Activated CD4-positive, alpha-beta T cell treated with anti-CD3 and anti-CD28 coated beads, Interleukin-2, amount 50 U/mL, for 4 hours (primary cell): Measurements from ENCODE around the gene COG2.
"Not testable (repeated sequence)": the region's sequence is repeated elsewhere in the genome, so short reads cannot be mapped to it uniquely, and the experiment has no call there.

Experiments used
- DNase-seq, 2 experiments: peaks; one replicate each; pipeline ENCODE4 v3.0.0-alpha.2; 2020

The COG2 gene

DNA sequence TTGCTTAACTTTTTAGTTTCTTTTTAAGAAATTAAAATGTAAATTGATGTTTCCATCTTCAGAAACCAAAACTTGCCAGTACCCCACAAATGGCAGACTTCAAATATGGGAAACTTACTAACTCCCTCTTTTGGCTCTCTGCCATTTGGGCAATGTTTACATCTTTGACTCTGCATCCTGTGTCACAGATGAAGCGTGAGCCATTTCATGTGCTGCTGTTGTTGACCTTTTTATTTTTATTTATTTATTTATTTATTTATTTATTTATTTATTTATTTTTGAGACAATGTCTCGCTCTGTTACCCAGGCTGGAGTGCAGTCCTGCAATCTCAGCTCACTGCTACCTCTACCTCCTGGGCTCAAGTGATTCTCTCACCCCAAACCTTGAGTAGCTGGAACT lies 16.0 kb upstream of the COG2 start:
- no peak for DNase-seq

DNA sequence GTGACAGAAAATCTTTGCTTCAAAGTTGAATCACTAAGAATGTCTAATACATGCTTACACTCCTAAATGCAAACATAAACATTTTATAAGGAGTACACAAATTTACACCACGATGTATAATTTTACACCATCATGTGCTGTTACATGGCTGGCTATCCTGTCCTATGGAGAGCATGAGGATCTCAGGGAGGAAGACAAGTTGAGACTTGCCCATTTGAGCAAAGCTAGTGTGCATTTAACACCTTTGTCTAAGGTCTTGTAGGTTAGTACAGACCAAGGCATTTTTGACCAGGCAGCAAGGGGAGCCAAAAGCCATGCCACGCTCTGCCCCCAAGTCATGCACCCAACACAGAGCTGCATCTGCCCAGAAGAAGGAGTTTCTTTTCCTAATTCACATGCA lies 14.5 kb upstream of the COG2 start:
- no peak for DNase-seq

DNA sequence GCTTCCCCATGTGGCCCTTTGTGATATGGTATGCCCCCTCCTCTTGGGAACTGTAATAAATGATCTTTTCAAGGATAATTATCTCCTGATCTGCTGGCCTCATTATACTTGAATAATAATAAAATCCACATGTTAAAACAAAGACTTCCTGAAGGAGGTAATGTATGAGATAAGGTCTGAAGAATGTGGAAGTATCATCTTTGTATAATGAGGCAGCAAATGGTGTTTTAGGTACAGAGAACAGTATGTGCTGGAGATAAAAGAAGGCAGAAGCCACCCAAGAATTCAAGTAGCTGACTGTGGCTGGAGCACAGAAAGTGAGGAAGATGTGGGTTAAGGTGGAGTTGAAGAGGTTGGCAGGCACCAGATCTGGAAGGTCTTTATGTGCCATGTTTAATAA lies 12.8 kb upstream of the COG2 start:
- DNase-seq, result no peak

DNA sequence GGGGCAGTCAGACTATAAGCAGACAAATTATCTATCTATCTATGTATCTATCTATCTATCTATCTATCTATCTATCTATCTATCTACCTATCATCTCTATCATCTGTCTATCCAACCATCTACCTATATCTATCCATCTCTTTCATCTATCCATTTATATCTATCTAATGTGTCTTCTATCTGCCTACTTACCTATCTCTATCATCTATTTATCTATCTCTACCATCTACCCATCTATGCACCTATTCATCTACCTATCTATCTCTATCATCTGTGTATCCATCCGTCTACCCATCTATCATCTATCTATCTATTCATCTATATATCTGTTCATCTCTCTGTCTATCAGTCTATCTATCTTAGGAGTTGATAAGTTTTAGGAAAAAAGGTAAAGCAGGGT lies 10.8 kb upstream of the COG2 start:
- no peak for DNase-seq

DNA sequence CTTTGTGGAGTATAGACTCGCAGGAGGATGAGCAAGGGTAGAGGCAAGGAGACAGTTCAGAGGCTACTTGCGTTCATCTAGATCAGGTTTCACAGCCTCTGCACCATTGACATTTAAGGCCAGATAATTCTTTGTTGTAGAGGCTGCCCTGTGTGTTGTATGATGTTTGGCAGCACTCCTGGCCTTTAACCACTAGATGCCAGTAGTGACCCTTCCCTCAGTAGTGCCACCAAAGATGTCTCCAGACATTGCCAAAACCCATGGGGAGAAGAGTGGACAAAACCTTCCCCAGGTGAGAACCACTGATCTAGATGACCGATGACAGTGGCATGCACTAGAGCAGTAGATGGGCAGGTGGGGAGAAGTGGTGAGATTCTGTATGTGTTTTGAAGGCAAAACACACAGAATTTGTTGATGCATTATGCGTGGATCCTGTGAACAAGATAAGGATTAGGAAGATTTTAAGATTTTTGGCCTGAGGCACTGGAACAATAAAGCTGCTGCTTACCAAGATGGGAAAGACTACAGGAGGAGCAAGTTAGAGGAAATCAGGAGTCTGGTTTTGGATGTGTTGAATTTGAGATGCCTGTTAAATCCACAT lies 9.9 kb upstream of the COG2 start:
- no peak for DNase-seq

GRCh38 chr1:230633469-230633868 lies 8.8 kb upstream of the COG2 start:
- DNase-seq, result no peak

DNA sequence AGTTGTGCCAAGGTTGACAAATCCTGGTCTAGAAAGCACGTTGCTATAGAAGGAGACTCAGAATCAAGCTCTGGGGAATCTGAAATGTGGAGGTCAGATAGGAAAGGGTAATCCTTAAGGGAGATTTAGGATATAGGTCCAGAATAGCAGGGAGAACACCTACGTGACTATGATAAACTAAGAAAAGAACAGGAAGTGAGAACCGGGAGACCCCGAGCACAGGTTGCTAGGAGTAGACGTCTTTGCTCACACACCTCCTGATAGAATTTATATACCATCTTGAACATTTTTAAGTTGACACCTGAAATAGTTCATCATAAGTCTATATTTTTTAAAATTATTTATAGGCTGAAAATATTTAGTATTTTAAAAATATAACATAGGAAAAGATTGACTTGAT lies 7.9 kb upstream of the COG2 start:
- DNase-seq, result no peak

- no peak for DNase-seq
Measured at GRCh38 chr1:230636575-230637148, 5.6 kb upstream of the COG2 start.

DNA sequence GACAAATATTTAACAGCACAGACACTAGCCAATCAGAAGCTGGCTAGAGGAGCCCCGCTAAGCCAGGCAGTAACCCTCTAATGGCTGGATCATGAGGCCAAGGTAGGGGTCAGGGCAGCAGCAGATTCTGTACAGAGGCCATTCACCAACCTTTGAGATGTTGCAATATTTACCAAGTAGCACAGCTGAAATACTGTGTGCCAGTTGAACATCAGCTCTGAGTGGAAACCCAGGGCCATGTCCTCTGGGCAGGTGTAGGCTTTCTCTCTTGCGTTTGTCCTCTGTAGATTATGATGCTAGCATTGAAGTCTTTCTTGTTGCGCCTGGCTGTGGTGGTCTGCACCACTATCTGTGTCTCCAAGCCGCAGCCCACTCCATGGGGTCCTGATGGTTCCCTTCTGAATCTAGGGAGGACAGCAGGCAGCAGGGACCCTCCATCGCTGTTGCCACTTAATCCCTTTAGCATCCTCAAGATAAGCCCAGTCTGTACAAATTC lies 2.5 kb upstream of the COG2 start:
- no peak for DNase-seq

- DNase-seq, result no peak
Measured at GRCh38 chr1:230641346-230641745, 935 bp upstream of the COG2 start.

- DNase-seq, result no peak
Measured at GRCh38 chr1:230641900-230642262, 400 bp upstream of the COG2 start.

DNA sequence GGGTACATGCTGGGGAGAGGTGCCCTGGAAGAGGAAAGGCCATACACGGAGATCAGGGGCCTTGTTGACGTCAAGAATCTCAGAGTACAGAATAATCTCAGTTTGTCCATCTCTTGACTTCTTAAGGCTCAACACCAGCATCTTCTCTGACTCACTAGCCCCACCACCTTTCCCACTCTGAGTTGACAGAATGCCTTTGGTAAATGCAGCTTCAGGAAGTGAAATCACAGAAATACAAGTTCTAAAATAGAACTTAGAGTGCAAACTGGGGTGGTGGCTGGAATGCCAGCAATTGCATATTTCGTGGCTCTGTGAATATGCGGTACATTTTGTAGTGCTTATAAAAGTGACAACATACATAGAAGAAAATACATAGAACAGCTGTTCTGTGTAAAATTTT lies 1.6 kb downstream of the COG2 start:
- DNase-seq, result no peak

DNA sequence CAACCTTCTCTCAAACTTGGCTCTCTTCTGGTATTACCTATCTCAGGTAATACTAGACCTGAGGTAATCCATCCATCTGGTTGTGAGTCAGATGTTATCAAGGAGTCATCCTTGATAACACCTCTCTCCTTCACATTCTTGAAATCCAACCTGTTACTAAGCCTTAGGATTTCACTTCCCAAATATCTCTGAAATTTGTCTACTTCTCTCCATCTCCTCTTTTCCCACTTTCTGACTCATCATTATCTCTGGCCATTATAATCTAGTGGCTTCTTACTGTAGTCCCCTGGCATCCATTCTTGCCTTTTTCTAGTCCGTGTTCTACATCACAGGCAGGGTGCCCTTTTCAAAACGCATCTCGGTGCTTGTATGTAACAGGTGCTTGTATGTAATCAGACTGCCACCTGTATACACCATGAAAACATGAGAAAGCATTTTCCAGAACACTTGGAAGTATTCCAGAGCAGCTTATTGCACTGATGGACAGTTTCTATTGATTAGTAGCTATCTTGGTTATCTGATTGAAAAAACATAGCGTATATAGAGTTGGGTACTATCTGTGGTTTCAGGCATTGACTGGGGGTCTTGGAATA lies 4.5 kb downstream of the COG2 start:
- DNase-seq, result no peak

GRCh38 chr1:230647321-230647720 lies 5.0 kb downstream of the COG2 start:
- DNase-seq, result no peak

DNA sequence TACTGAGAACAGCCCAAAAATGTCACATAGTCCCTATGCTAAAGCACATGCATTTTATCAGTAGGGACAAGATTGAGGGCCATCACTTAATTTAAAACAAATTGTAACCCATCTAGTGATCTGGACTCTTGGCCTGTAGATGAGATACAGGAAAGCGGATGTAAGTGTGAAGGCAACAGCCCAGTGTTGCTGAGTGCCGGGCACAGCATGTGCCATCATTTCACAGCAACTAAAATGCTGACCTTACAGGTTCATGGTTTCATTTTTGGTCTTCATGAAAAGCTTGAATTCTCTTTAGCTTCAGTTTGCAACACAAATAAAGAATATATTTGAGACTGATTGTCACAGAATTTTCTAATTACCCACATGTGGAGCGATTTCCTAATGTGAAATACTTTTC lies 5.8 kb downstream of the COG2 start:
- no peak for DNase-seq

- no peak for DNase-seq
Measured at GRCh38 chr1:230650300-230650699, 8.0 kb downstream of the COG2 start.

GRCh38 chr1:230651235-230651634 lies 9.0 kb downstream of the COG2 start:
- no peak for DNase-seq

DNA sequence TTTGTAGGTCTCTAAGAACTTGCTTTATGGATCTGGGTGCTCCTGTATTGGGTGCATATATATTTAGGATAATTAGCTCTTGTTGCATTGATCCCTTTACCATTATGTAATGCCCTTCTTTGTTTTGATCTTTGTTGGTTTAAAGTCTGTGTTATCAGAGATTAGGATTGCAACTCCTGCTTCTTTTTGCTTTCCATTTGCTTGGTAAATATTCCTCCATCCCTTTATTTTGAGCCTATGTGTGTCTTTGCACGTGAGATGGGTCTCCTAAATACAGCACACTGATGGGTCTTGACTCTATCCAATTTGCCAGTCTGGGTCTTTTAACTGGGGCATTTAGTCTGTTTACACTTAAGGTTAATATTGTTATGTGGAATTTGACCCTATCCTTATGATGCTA lies 14.4 kb downstream of the COG2 start:
- DNase-seq, result not testable (repeated sequence)

GRCh38 chr1:230658103-230658502 lies 15.8 kb downstream of the COG2 start:
- not testable (repeated sequence) for DNase-seq

GRCh38 chr1:230658691-230659090 lies 16.4 kb downstream of the COG2 start:
- DNase-seq, result no peak

DNA sequence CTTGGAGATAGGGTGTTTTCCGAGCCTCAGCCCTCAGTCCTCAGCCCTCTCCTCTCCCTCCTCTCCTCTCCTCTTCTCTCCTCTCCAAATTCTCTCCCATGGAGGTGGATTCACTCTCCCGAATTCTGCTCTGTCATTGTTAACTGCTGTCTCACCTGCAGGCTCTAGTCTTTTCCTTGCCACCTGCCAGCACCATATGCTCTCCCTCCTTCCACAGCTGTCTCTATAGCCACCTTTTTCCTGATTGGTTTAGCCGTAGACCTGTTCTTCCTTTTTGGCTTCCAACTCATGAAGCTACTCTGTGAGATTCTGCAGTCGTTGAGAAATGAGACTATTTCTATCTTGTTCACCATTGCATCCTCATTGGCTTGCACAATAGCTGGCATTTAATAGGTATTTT lies 19.7 kb downstream of the COG2 start:
- DNase-seq, result no peak

DNA sequence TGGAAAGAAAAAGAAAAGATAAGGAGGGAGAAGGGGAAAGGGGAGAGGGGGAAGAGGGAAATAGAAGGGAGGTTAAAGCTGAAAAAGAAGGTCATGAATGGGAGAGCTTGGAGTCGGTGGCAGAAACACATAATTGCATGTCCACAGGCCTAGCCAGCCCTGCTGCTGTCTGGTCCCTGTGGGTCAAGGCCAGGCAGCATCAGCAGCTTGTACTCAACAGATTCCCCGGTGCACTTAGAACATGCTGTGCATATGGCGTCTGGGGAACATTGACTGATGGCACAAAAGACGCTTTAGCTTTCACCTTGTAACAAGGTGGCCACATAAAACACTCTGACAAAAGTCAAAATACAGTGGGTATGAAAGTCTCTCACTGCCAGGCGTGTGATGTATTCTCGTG lies 25.9 kb downstream of the COG2 start:
- DNase-seq, result no peak

DNA sequence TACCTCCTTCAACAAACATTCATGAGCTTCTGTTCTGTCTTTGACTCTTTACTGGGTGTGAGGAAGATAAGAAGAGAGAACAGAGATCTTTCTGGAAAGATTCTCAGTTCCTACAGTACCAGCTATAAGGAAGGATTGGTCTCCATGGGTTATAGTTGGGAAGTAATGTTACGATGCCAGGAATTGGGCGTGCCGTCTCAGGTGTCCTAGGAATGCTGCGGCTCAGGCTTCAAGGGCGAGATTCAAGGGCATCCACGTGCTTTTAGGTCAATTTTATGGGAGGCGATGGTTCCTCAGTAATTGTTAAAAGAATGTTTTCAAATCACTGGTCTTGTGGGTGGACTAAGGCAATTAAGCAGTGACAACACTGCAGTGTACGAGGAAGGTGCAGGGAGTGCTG lies 27.3 kb downstream of the COG2 start:
- DNase-seq, result no peak

GRCh38 chr1:230674581-230674980 lies 32.3 kb downstream of the COG2 start:
- DNase-seq, result no peak

DNA sequence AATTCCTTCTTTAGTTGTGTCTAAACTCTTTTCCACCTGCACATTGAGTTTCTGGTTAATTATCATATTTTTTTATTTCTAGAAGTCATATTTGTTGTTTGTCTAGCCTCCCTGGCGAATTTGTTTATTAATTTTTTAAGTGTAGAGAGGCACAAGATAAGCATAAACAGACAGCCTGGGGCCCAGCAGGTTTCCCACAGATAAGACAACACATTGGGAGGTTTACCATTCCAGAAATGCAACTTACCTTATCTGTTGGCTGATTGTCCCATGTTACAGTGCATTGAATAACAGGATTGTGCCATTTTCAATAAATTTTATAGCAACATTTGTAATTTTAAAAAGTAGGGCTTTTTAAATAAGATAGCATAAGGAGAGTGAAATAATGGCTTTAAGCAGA lies 34.9 kb downstream of the COG2 start:
- no peak for DNase-seq
